Colonic mucosa (tissue), 4 donors: ENCODE data around the gene ZSCAN2. TPM values are rescaled to one million over a fixed set of nuclear protein-coding genes. Genes with fewer than 3 reads are reported as not detected.
A peak's percentile ranks its signal among the peaks of the same experiment; 100 is the strongest.

Experiments used
- DNase-seq: peaks from one replicate; pipeline ENCODE4 v3.0.0-alpha.2; 2020
- H3K27ac ChIP-seq: fragments of 200-600 bp; one replicate; pipeline ENCODE4 v1.8.0; 2021
- H3K27me3 ChIP-seq: fragments of 200-600 bp; one replicate; pipeline ENCODE4 v1.8.0; 2021
- H3K36me3 ChIP-seq: fragments of 200-600 bp; one replicate; pipeline ENCODE4 v1.8.0; 2021
- H3K4me1 ChIP-seq: fragments of 200-600 bp; one replicate; pipeline ENCODE4 v1.8.0; 2021; ENCODE audit warnings: mild to moderate bottlenecking
- H3K4me3 ChIP-seq: fragments of 200-600 bp; one replicate; pipeline ENCODE4 v1.8.0; 2021
- H3K9ac ChIP-seq, 2 donors: one replicate each; pipeline ENCODE4 v1.7.0; 2013; ENCODE audit warnings: control low read depth in 2 of 2, low read depth in 2 of 2, low read length in 2 of 2
- H3K9me3 ChIP-seq: fragments of 200-600 bp; one replicate; pipeline ENCODE4 v1.8.0; 2021
- intact Hi-C: fragments of 100-400 bp; cut with DNase I; formaldehyde crosslinking; loops from one replicate; pipeline ENCODE4 v1.14.1; 2022
- total RNA-seq, 2 donors: library from RNA; stranded (reverse); fragmentation: NEBNext Ultra II Directional in 1 of 2; extraction: Animal tissue kit (Norgen Biotek cat#: 25700) in 1 of 2; gene quantifications; one replicate each; pipeline ENCODE4 v1.2.1, GENCODE V29; 2021
- TF ChIP-seq, protein P1 (sequence below): fragments of 200-600 bp; IDR thresholded peaks from one replicate; pipeline ENCODE4 v1.8.0; 2022; ENCODE audit warnings: antibody characterized with exemption, mild to moderate bottlenecking
- donor health status: healthy.
- donor health status: DM: no; HTN: no; CAD: no.
- donor health status: DM: no; HTN: no; CAD: no.

ZSCAN2 gene
- total RNA-seq, 2 donors from 2014 or later: 6.3 to 6.4 TPM

DNA sequence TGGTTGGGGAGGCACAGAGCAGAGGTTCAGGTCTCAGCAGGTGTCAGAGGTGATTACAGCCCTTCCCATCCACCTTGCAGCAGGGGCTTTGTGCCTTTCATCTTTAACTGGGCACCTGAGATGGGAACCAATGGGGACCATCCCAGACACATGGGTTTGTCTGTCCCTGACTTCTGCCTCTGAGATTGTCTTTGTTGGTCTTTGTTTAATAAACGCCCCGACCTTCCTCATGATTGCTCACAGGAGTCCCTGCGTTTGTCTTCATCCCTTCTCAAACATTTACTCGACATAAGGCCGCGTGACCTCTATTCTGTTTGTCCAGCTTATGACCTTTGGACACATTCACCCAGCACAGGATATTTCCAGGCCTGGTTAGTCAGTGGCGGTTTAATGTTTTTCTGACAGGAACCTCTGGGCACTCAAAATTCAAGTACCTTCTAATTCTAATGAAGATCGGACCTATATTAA lies 5.9 kb downstream of the ZSCAN2 start:
- Histone ChIP-seq H3K36me3 (no peaks in the 10 kb centered on the region), H3K9me3 (no peaks in the 10 kb centered on the region), H3K27me3 (no peaks in the 10 kb centered on the region), H3K9ac (peak overlapping the region in 1 of 2 donors; percentile 9), H3K4me3 (no peak overlapping the region), H3K27ac (peak overlapping the region; percentile 25), H3K4me1 (no peaks in the 10 kb centered on the region)
- DNase-seq: peak; percentile 53
- intact Hi-C loops: no loop called here
- TF ChIP-seq, protein P1, sequence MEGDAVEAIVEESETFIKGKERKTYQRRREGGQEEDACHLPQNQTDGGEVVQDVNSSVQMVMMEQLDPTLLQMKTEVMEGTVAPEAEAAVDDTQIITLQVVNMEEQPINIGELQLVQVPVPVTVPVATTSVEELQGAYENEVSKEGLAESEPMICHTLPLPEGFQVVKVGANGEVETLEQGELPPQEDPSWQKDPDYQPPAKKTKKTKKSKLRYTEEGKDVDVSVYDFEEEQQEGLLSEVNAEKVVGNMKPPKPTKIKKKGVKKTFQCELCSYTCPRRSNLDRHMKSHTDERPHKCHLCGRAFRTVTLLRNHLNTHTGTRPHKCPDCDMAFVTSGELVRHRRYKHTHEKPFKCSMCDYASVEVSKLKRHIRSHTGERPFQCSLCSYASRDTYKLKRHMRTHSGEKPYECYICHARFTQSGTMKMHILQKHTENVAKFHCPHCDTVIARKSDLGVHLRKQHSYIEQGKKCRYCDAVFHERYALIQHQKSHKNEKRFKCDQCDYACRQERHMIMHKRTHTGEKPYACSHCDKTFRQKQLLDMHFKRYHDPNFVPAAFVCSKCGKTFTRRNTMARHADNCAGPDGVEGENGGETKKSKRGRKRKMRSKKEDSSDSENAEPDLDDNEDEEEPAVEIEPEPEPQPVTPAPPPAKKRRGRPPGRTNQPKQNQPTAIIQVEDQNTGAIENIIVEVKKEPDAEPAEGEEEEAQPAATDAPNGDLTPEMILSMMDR: no peak

DNA sequence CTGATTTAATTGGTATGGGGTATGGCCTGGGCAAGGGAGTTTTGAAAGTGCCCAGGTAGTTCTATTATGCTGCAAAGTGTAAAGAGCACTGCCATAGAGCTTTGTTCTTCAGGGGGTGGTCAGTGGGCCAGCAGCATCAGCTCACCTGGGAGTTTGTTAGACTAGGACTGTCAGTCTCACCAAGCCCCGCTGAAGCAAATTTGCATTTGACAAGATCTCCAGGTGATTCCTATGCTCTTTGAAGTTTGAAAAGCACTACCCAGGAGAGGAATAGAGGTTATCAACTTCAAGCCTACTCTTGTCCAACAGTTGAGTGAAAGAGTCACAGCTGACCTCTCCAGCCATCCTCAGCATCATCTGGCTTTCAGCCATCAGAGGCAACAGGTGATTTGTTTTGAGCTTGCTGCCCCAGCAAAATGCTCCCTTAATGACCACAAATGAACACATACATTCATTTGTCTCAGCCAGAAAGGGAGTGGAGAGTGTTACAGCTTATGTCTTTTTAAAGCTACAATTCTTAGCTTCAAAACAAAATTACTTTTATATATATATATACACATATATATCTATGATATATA lies 8.0 kb downstream of the ZSCAN2 start:
- intact Hi-C loops: no loop called here
- no peaks in the 10 kb centered on the region for H3K36me3 ChIP-seq
- no peaks in the 10 kb centered on the region for H3K27me3 ChIP-seq
- H3K9me3 ChIP-seq: no peaks in the 10 kb centered on the region
- no peak overlapping the region for H3K27ac ChIP-seq
- TF ChIP-seq, protein P1: no peak
- H3K9ac ChIP-seq: no peak overlapping the region
- DNase-seq: no peak
- no peaks in the 10 kb centered on the region for H3K4me1 ChIP-seq
- H3K4me3 ChIP-seq: no peak overlapping the region

DNA sequence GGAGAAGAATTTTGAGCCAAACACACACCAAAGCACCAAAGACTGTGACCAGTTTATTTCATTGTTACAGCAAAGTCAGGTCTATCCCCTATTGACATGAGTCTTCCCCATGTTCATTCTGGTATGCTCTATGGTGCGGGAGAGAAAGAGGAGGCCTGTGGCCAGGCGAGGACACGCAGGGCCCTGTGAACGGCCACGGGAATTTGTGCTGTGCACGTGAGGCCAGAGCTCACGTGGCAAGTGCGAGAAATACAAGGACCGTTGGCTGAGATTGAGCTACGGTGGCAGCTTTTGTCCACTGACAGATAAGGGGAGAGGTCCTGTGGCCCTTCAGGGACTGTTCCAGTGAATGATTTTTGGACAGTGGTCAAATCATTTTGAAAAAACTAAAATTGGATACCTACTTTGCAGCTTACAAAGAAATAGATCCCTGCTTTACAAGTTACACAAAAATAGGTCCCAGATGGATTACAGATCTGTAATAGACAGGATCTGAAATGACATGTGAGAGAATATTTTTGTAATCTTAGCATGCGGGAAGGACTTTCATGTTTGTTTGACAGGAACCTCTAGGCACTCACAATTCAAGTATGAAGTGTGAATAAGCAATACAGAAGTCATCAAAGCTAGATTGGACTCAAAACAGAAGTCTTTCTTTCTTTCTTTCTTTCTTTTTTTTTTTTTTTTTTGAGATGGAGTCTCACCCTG lies 9.2 kb downstream of the ZSCAN2 start:
- no peak overlapping the region for H3K9ac ChIP-seq
- TF ChIP-seq, protein P1: no peak
- DNase-seq: no peak
- H3K9me3 ChIP-seq: no peaks in the 10 kb centered on the region
- no peak overlapping the region for H3K27ac ChIP-seq
- intact Hi-C loops: no loop called here
- no peaks in the 10 kb centered on the region for H3K36me3 ChIP-seq
- H3K4me1 ChIP-seq: no peaks in the 10 kb centered on the region
- H3K4me3 ChIP-seq: no peak overlapping the region
- no peaks in the 10 kb centered on the region for H3K27me3 ChIP-seq

DNA sequence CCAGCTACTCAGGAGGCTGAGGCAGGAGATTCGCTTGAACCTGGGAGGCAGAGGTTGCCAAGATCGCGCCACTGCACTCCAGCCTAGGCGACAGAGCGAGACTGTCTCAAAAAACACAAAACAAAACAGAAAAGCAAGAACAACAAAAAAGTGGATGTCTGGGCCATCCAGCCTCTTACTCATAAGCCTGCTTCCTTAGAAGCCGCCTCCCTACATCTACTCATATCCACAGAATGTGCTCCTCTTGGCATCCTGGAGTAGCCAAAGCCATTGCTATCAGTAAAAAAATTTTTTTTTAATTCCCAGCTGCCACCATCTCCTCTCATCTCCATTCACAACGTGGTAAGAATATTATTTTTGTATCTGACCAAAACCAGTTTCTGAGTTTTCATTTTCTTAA lies 10.8 kb downstream of the ZSCAN2 start:
- H3K36me3 ChIP-seq: no peaks in the 10 kb centered on the region
- TF ChIP-seq, protein P1: no peak
- H3K9me3 ChIP-seq: no peaks in the 10 kb centered on the region
- no peak overlapping the region for H3K27ac ChIP-seq
- DNase-seq: no peak
- intact Hi-C loops: no loop called here
- no peak overlapping the region for H3K4me3 ChIP-seq
- H3K27me3 ChIP-seq: no peaks in the 10 kb centered on the region
- no peak overlapping the region for H3K9ac ChIP-seq
- H3K4me1 ChIP-seq: no peaks in the 10 kb centered on the region

DNA sequence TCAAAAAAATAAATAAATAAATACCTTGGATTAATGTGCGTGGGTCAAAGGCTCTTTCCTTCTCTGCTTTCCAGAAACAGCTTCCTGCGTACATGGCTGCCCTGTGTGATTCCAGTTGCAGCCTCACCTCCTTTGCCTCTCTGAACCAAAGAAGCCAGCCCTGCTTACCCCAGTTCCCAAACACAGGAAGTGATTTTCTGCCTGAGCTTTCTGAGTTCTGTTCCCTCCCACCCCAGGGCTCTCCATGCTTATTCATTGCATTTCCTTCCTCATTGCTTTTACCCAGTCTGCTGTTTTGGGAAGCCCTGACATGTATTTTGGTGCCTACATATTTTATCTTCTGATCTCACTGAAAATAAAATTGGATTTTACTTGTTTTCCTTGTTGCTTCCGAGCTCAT lies 15.4 kb downstream of the ZSCAN2 start:
- Histone ChIP-seq H3K4me3 (no peak overlapping the region), H3K27me3 (no peaks in the 10 kb centered on the region), H3K36me3 (no peaks in the 10 kb centered on the region), H3K4me1 (no peaks in the 10 kb centered on the region), H3K9ac (no peak overlapping the region), H3K9me3 (peaks cover 5% of the 10 kb centered on the region), H3K27ac (no peak overlapping the region)
- TF ChIP-seq, protein P1: no peak
- no peak for DNase-seq
- intact Hi-C loops: no loop called here
